SK-N-SH treated with all-trans-retinoic acid at 6 μM for 48 hours (cell line): Measurements from ENCODE around the gene PRR36.
A peak's percentile ranks its signal among the peaks of the same experiment; 100 is the strongest.

ENCODE experiments used
- ATAC-seq: fragments of 200-7000 bp; cut with Tn5 transposase; 3 replicates; pipeline ENCODE4 v1.9.1; 2020; ENCODE audit warnings: mild to moderate bottlenecking, moderate library complexity
- ARNTL ChIP-seq: fragments of 450-650 bp; formaldehyde crosslinking; IDR thresholded peaks from 2 replicates; pipeline ENCODE4 v1.5.0; 2020; ENCODE audit warnings: low read depth, mild to moderate bottlenecking, moderate library complexity, borderline replicate concordance
- BACH2 ChIP-seq: fragments of 250-450 bp; sonication (Bioruptor Pico); IDR thresholded peaks from 2 replicates; pipeline ENCODE4 v1.9.0; 2021; ENCODE audit warnings: mild to moderate bottlenecking, borderline replicate concordance
- CREB5 ChIP-seq: fragments of 250-450 bp; sonication (Bioruptor Pico); IDR thresholded peaks from 2 replicates; pipeline ENCODE4 v1.5.1; 2020; ENCODE audit warnings: low read depth, mild to moderate bottlenecking, moderate library complexity
- CSDC2 ChIP-seq: fragments of 250-450 bp; sonication (Bioruptor Pico); IDR thresholded peaks from 2 replicates; pipeline ENCODE4 v1.5.0; 2020; ENCODE audit warnings: mild to moderate bottlenecking, moderate library complexity
- CSRNP3 ChIP-seq: fragments of 250-450 bp; sonication (Bioruptor Pico); IDR thresholded peaks from 2 replicates; pipeline ENCODE4 v1.5.1; 2021; ENCODE audit warnings: mild to moderate bottlenecking, moderate library complexity
- ESRRG ChIP-seq: fragments of 250-450 bp; sonication (Bioruptor Pico); IDR thresholded peaks from 2 replicates; pipeline ENCODE4 v1.6.1; 2021; ENCODE audit warnings: mild to moderate bottlenecking
- ISL1 ChIP-seq: fragments of 250-450 bp; sonication (Bioruptor Pico); IDR thresholded peaks from 2 replicates; pipeline ENCODE4 v2.1.2; 2022; ENCODE audit warnings: mild to moderate bottlenecking, moderate library complexity
- OSR1 ChIP-seq: fragments of 250-450 bp; sonication (Bioruptor Pico); IDR thresholded peaks from 2 replicates; pipeline ENCODE4 v1.8.0; 2022; ENCODE audit warnings: moderate library complexity, mild to moderate bottlenecking, inconsistent platforms
- PATZ1 ChIP-seq: fragments of 250-450 bp; sonication (Bioruptor Pico); IDR thresholded peaks from 2 replicates; pipeline ENCODE4 v1.8.0; 2020; ENCODE audit warnings: mild to moderate bottlenecking, moderate library complexity, borderline replicate concordance
- SNAI2 ChIP-seq: fragments of 250-450 bp; sonication (Bioruptor Pico); IDR thresholded peaks from 2 replicates; pipeline ENCODE4 v1.5.0; 2020; ENCODE audit warnings: mild to moderate bottlenecking, moderate library complexity
- TCF4 ChIP-seq: fragments of 250-450 bp; sonication (Bioruptor Pico); IDR thresholded peaks from 2 replicates; pipeline ENCODE4 v1.8.0; 2021; ENCODE audit warnings: mild to moderate bottlenecking, moderate library complexity, borderline replicate concordance
- TOX ChIP-seq: fragments of 250-450 bp; sonication (Bioruptor Pico); IDR thresholded peaks from 2 replicates; pipeline ENCODE4 v1.8.0; 2021; ENCODE audit warnings: mild to moderate bottlenecking, moderate library complexity, borderline replicate concordance
- TSHZ2 ChIP-seq: fragments of 250-450 bp; sonication (Bioruptor Pico); IDR thresholded peaks from 2 replicates; pipeline ENCODE4 v1.5.0; 2020; ENCODE audit warnings: mild to moderate bottlenecking, moderate library complexity
- ZC3H10 ChIP-seq: fragments of 250-450 bp; sonication (Bioruptor Pico); IDR thresholded peaks from 2 replicates; pipeline ENCODE4 v1.5.1; 2021; ENCODE audit warnings: mild to moderate bottlenecking, moderate library complexity
- ZFP3 ChIP-seq: fragments of 250-450 bp; sonication (Bioruptor Pico); IDR thresholded peaks from 2 replicates; pipeline ENCODE4 v1.5.0; 2020; ENCODE audit warnings: mild to moderate bottlenecking, moderate library complexity
- ZNF565 ChIP-seq: fragments of 450-650 bp; formaldehyde crosslinking; conservative IDR thresholded peaks from 2 replicates; pipeline ENCODE4 v1.5.0; 2020; ENCODE audit warnings: low read depth, mild to moderate bottlenecking, moderate library complexity
- ZNF70 ChIP-seq: fragments of 450-650 bp; formaldehyde crosslinking; IDR thresholded peaks from 2 replicates; pipeline ENCODE4 v1.5.0; 2020; ENCODE audit warnings: mild to moderate bottlenecking, moderate library complexity

Gene PRR36

GRCh38 chr19:7894612-7895309, 20.6 kb upstream of the PRR36 start (continued):
- no peak for TF ChIP-seq TSHZ2
- TF ChIP-seq, all 23 proteins: peak for 0

- ATAC-seq: peak; percentile 48; the same call in 2 of the 3 replicates
These were observed 19.3 kb upstream of the PRR36 start for GRCh38 chr19:7893362-7894101.

GRCh38 chr19:7888826-7889217, 14.6 kb upstream of the PRR36 start:
- no peak for TF ChIP-seq TSHZ2
- no peak for TF ChIP-seq ARNTL (CRISPR knock-in tag)
- TF ChIP-seq CSDC2 (CRISPR knock-in tag): no peak
- no peak for TF ChIP-seq TCF4
- TF ChIP-seq OSR1: no peak
- no peak for TF ChIP-seq ZNF70 (CRISPR knock-in tag)
- no peak for ATAC-seq

GRCh38 chr19:7888145-7888825, 14.1 kb upstream of the PRR36 start, which contains the start of gene LRRC8E:
Gene LRRC8E (plus strand): TSS chr19:7888510. CDS start chr19:7895604, 7,094 bp downstream.
- no peak for TF ChIP-seq TCF4
- TF ChIP-seq ISL1 (CRISPR knock-in tag): no peak
- TF ChIP-seq CSRNP3 (CRISPR knock-in tag): no peak
- TF ChIP-seq CSDC2 (CRISPR knock-in tag): no peak
- no peak for TF ChIP-seq BACH2 (CRISPR knock-in tag)
- no peak for TF ChIP-seq ZC3H10 (CRISPR knock-in tag)
- no peak for TF ChIP-seq CREB5
- no peak for TF ChIP-seq ZNF565 (CRISPR knock-in tag)
- no peak for TF ChIP-seq PATZ1 (CRISPR knock-in tag)
- no peak for TF ChIP-seq ESRRG (CRISPR knock-in tag)
- TF ChIP-seq TOX (CRISPR knock-in tag): no peak
- no peak for TF ChIP-seq ZFP3 (CRISPR knock-in tag)
- TF ChIP-seq SNAI2: no peak
- no peak for TF ChIP-seq ARNTL (CRISPR knock-in tag)
- ATAC-seq: no peak
